Neuronal stem cell (in vitro differentiated cells): ENCODE measurements around the gene RPS6KA2.
A peak's percentile ranks its signal among the peaks of the same experiment; 100 is the strongest.

Experiments
- DNase-seq: peaks from one replicate; pipeline ENCODE4 v3.0.0-alpha.2; 2013; ENCODE audit warnings: low spot score
- H2AFZ ChIP-seq: one replicate; pipeline ENCODE4 v1.6.1; 2013; ENCODE audit warnings: mild to moderate bottlenecking, low read length, inconsistent platforms
- H2AK5ac ChIP-seq: 2 replicates; pipeline ENCODE4 v1.6.1; 2013; ENCODE audit warnings: low read depth, mild to moderate bottlenecking, inconsistent platforms, low read length, moderate library complexity, mixed read lengths
- H2BK120ac ChIP-seq: 2 replicates; pipeline ENCODE4 v1.6.1; 2013; ENCODE audit warnings: low read depth, mild to moderate bottlenecking, inconsistent platforms, low read length, moderate library complexity, mixed read lengths
- H2BK12ac ChIP-seq: one replicate; pipeline ENCODE4 v1.6.1; 2013; ENCODE audit warnings: low read length, inconsistent platforms
- H2BK15ac ChIP-seq: 2 replicates; pipeline ENCODE4 v1.6.1; 2013; ENCODE audit warnings: mild to moderate bottlenecking, low read length, inconsistent platforms, mixed read lengths
- H2BK5ac ChIP-seq: one replicate; pipeline ENCODE4 v1.6.1; 2013; ENCODE audit warnings: inconsistent platforms, mild to moderate bottlenecking, low read length, moderate library complexity
- H3K14ac ChIP-seq: one replicate; pipeline ENCODE4 v1.6.1; 2013; ENCODE audit warnings: low read length, inconsistent platforms
- H3K18ac ChIP-seq: 2 replicates; pipeline ENCODE4 v1.6.1; 2013; ENCODE audit warnings: low read length, inconsistent platforms
- H3K23ac ChIP-seq: 2 replicates; pipeline ENCODE4 v1.6.1; 2013; ENCODE audit warnings: low read depth, mild to moderate bottlenecking, mixed read lengths, low read length, inconsistent platforms; ENCODE audit not compliant: poor library complexity
- H3K27ac ChIP-seq: replicated peaks from 3 replicates; pipeline ENCODE4 v1.5.1; 2013; ENCODE audit warnings: low read length, inconsistent platforms
- H3K27me3 ChIP-seq, 3 experiments: 2 replicates each; pipeline ENCODE4 v1.6.1; 2013; ENCODE audit warnings: low read length in 3 of 3, mild to moderate bottlenecking in 2 of 3, inconsistent platforms in 1 of 3, low read depth in 1 of 3, mixed read lengths in 1 of 3, moderate library complexity in 1 of 3; ENCODE audit not compliant: control insufficient read depth in 3 of 3, insufficient read depth in 3 of 3
- H3K36me3 ChIP-seq, 2 donors: replicated peaks in 1 of 2; 2 replicates each; pipeline ENCODE4 v1.6.1; 2013; ENCODE audit warnings: low read length in 2 of 2; ENCODE audit not compliant: control insufficient read depth in 2 of 2, insufficient read depth in 2 of 2
- H3K4ac ChIP-seq: 2 replicates; pipeline ENCODE4 v1.6.1; 2013; ENCODE audit warnings: inconsistent platforms, mild to moderate bottlenecking, low read length, moderate library complexity
- H3K4me1 ChIP-seq, 2 donors: 1 replicate in 1 of 2; 2 replicates in 1 of 2; pipeline ENCODE4 v1.6.1; 2013; ENCODE audit warnings: low read length in 2 of 2, low read depth in 1 of 2; ENCODE audit not compliant: control insufficient read depth in 2 of 2, insufficient read depth in 1 of 2
- H3K4me2 ChIP-seq: one replicate; pipeline ENCODE4 v1.6.1; 2013; ENCODE audit warnings: mild to moderate bottlenecking, low read length, inconsistent platforms; ENCODE audit not compliant: insufficient read depth, poor library complexity, severe bottlenecking
- H3K4me3 ChIP-seq, 2 donors: 2 replicates each; pipeline ENCODE4 v1.5.1; 2013; ENCODE audit warnings: low read length in 2 of 2, mild to moderate bottlenecking in 2 of 2, inconsistent platforms in 1 of 2, moderate library complexity in 1 of 2
- H3K79me1 ChIP-seq: one replicate; pipeline ENCODE4 v1.6.1; 2013; ENCODE audit warnings: low read depth, mild to moderate bottlenecking, inconsistent platforms, low read length, moderate library complexity
- H3K9ac ChIP-seq: one replicate; pipeline ENCODE4 v1.6.1; 2013; ENCODE audit warnings: mild to moderate bottlenecking, low read depth, low read length, inconsistent platforms; ENCODE audit not compliant: poor library complexity
- H3K9me3 ChIP-seq, 2 donors: replicated peaks in 1 of 2; 2 replicates each; pipeline versions ENCODE3 to v1.6.1; 2013; ENCODE audit warnings: low read length in 2 of 2, mild to moderate bottlenecking in 2 of 2, inconsistent platforms in 1 of 2, low read depth in 1 of 2, mixed read lengths in 1 of 2, moderate library complexity in 1 of 2; ENCODE audit not compliant: control insufficient read depth in 2 of 2, insufficient read depth in 1 of 2
- H4K8ac ChIP-seq: one replicate; pipeline ENCODE4 v1.6.1; 2013; ENCODE audit warnings: low read depth, mild to moderate bottlenecking, inconsistent platforms, low read length, moderate library complexity
- H4K91ac ChIP-seq: one replicate; pipeline ENCODE4 v1.6.1; 2013; ENCODE audit warnings: low read length, low read depth, mild to moderate bottlenecking, inconsistent platforms; ENCODE audit not compliant: poor library complexity
- WGBS, 2 donors: extraction: QIAGEN DNeasy Blood & Tissue Kit; methylation state at CpG; one replicate each; pipeline ENCODE4 v1.1.7; 2013; ENCODE audit warnings: missing lambda C conversion rate in 2 of 2, mixed read lengths in 1 of 2; ENCODE audit not compliant: insufficient read length in 2 of 2, insufficient replicate concordance in 1 of 2; ENCODE audit errors: extremely low coverage in 2 of 2; 5-methylcytosine and 5-hydroxymethylcytosine counted together

The RPS6KA2 gene

GRCh38 chr6:166626177-166627032, 646 bp downstream of the RPS6KA2 start:
- H3K4ac ChIP-seq, result no peak overlapping the region
- H4K91ac ChIP-seq, result no peak overlapping the region
- H3K27ac ChIP-seq, result no peak overlapping the region
- DNase-seq, result peak; percentile 17
- peak overlapping the region; percentile 45 for H2BK5ac ChIP-seq
- H3K4me1 ChIP-seq, result peaks cover 10 to 13% of the 10 kb centered on the region in 2 donors
- H2AK5ac ChIP-seq, result peak overlapping the region; percentile 57
- H3K14ac ChIP-seq, result peak overlapping the region; percentile 71
- H3K4me2 ChIP-seq, result peak overlapping the region; percentile 92
- H2BK15ac ChIP-seq, result no peak overlapping the region
- H3K9ac ChIP-seq, result peak overlapping the region; percentile 92
- no CpG with 5 or more reads among the region's 66 CpGs for WGBS, 2 donors
- no peaks in the 10 kb centered on the region for H3K79me1 ChIP-seq
- no peak overlapping the region for H2BK12ac ChIP-seq
- peak overlapping the region; percentile 89 for H2AFZ ChIP-seq
- peak overlapping the region; percentile 89 to 95 for H3K4me3 ChIP-seq
- peak overlapping the region; percentile 40 for H3K23ac ChIP-seq
- H2BK120ac ChIP-seq, result no peak overlapping the region
- H3K27me3 ChIP-seq, result peaks cover 0 to 23% (median 0%) of the 10 kb centered on the region in 3 experiments
- peaks cover 4 to 10% of the 10 kb centered on the region in 2 donors for H3K9me3 ChIP-seq
- no peaks in the 10 kb centered on the region for H3K36me3 ChIP-seq
- H3K18ac ChIP-seq, result peak overlapping the region; percentile 91
- no peak overlapping the region for H4K8ac ChIP-seq

- H4K91ac ChIP-seq, result no peak overlapping the region
- H3K4ac ChIP-seq, result no peak overlapping the region
- no peak overlapping the region for H4K8ac ChIP-seq
- H3K18ac ChIP-seq, result no peak overlapping the region
- peaks cover 0 to 18% (median 0%) of the 10 kb centered on the region in 3 experiments for H3K27me3 ChIP-seq
- H2AK5ac ChIP-seq, result no peak overlapping the region
- WGBS, 2 donors, result no CpG with 5 or more reads among the region's 5 CpGs
- peak overlapping the region in 1 of 2 donors; percentile 89 for H3K4me3 ChIP-seq
- H2BK12ac ChIP-seq, result no peak overlapping the region
- peaks cover 10 to 11% of the 10 kb centered on the region in 2 donors for H3K4me1 ChIP-seq
- no peak overlapping the region for H3K9ac ChIP-seq
- no peak for DNase-seq
- H3K9me3 ChIP-seq, result peaks cover 4 to 10% of the 10 kb centered on the region in 2 donors
- H2AFZ ChIP-seq, result no peak overlapping the region
- H3K79me1 ChIP-seq, result no peaks in the 10 kb centered on the region
- H2BK5ac ChIP-seq, result no peak overlapping the region
- H3K36me3 ChIP-seq, result no peaks in the 10 kb centered on the region
- no peak overlapping the region for H3K4me2 ChIP-seq
- H3K23ac ChIP-seq, result no peak overlapping the region
- no peak overlapping the region for H2BK120ac ChIP-seq
- H2BK15ac ChIP-seq, result no peak overlapping the region
- no peak overlapping the region for H3K27ac ChIP-seq
- H3K14ac ChIP-seq, result no peak overlapping the region
Observed at GRCh38 chr6:166625356-166625755, 1.7 kb downstream of the RPS6KA2 start.

GRCh38 chr6:166624275-166624674, 2.8 kb downstream of the RPS6KA2 start:
- H3K27ac ChIP-seq, result no peak overlapping the region
- no peaks in the 10 kb centered on the region for H3K79me1 ChIP-seq
- H2AFZ ChIP-seq, result no peak overlapping the region
- H2AK5ac ChIP-seq, result no peak overlapping the region
- H2BK12ac ChIP-seq, result no peak overlapping the region
- WGBS, 2 donors, result no CpG with 5 or more reads among the region's 4 CpGs
- H3K36me3 ChIP-seq, result peaks cover 0 to 4% of the 10 kb centered on the region in 2 donors
- no peak overlapping the region for H4K91ac ChIP-seq
- no peak overlapping the region for H3K18ac ChIP-seq
- no peak overlapping the region for H2BK5ac ChIP-seq
- no peak overlapping the region for H2BK120ac ChIP-seq
- H3K4ac ChIP-seq, result no peak overlapping the region
- no peak overlapping the region for H3K4me3 ChIP-seq
- no peak overlapping the region for H4K8ac ChIP-seq
- DNase-seq, result no peak
- H3K23ac ChIP-seq, result no peak overlapping the region
- no peak overlapping the region for H3K9ac ChIP-seq
- peaks cover 4 to 10% of the 10 kb centered on the region in 2 donors for H3K9me3 ChIP-seq
- no peak overlapping the region for H3K14ac ChIP-seq
- peaks cover 0 to 10% (median 0%) of the 10 kb centered on the region in 3 experiments for H3K27me3 ChIP-seq
- H2BK15ac ChIP-seq, result no peak overlapping the region
- H3K4me1 ChIP-seq, result peaks cover 11% of the 10 kb centered on the region in 2 donors
- H3K4me2 ChIP-seq, result no peak overlapping the region

GRCh38 chr6:166623318-166623717, 3.7 kb downstream of the RPS6KA2 start:
- H3K27ac ChIP-seq, result no peak overlapping the region
- no peak overlapping the region for H2BK12ac ChIP-seq
- H2BK15ac ChIP-seq, result no peak overlapping the region
- H2BK5ac ChIP-seq, result no peak overlapping the region
- H4K91ac ChIP-seq, result no peak overlapping the region
- no peak overlapping the region for H2AFZ ChIP-seq
- no peak overlapping the region for H3K4ac ChIP-seq
- no peak for DNase-seq
- H3K4me3 ChIP-seq, result no peak overlapping the region
- no peak overlapping the region for H3K23ac ChIP-seq
- no peak overlapping the region for H3K4me2 ChIP-seq
- H3K36me3 ChIP-seq, result peaks cover 4 to 14% of the 10 kb centered on the region in 2 donors
- no peaks in the 10 kb centered on the region for H3K79me1 ChIP-seq
- no peak overlapping the region for H2BK120ac ChIP-seq
- H3K18ac ChIP-seq, result no peak overlapping the region
- H3K9me3 ChIP-seq, result peaks cover 4 to 14% of the 10 kb centered on the region in 2 donors
- no peak overlapping the region for H3K14ac ChIP-seq
- no CpG with 5 or more reads among the region's 5 CpGs for WGBS, 2 donors
- H3K27me3 ChIP-seq, result peaks cover 0 to 2% (median 0%) of the 10 kb centered on the region in 3 experiments
- peaks cover 4 to 5% of the 10 kb centered on the region in 2 donors for H3K4me1 ChIP-seq
- no peak overlapping the region for H4K8ac ChIP-seq
- no peak overlapping the region for H2AK5ac ChIP-seq
- H3K9ac ChIP-seq, result no peak overlapping the region
